HL-60 (cell line): ENCODE data around the gene SH3PXD2A.

Source experiments
- GABPA ChIP-seq: IDR thresholded peaks from 2 replicates; pipeline ENCODE4 v1.6.1; 2012; ENCODE audit warnings: low read depth
- POLR2AphosphoS5 ChIP-seq: IDR thresholded peaks from 2 replicates; pipeline ENCODE4 v1.6.1; 2012; ENCODE audit warnings: low read depth
- REST ChIP-seq: IDR thresholded peaks from 2 replicates; pipeline ENCODE4 v1.6.1; 2012; ENCODE audit warnings: low read depth; ENCODE audit not compliant: insufficient replicate concordance
- TF ChIP-seq, protein P1 (sequence below): IDR thresholded peaks from one replicate; pipeline ENCODE4 v1.5.1; 2011; ENCODE audit warnings: low read length, control low read depth, inconsistent platforms; ENCODE audit not compliant: insufficient read depth

GRCh38 chr10:103795634-103796270 is 59.6 kb downstream of the SH3PXD2A start:
- no peak for TF ChIP-seq POLR2AphosphoS5
- TF ChIP-seq, protein P1, sequence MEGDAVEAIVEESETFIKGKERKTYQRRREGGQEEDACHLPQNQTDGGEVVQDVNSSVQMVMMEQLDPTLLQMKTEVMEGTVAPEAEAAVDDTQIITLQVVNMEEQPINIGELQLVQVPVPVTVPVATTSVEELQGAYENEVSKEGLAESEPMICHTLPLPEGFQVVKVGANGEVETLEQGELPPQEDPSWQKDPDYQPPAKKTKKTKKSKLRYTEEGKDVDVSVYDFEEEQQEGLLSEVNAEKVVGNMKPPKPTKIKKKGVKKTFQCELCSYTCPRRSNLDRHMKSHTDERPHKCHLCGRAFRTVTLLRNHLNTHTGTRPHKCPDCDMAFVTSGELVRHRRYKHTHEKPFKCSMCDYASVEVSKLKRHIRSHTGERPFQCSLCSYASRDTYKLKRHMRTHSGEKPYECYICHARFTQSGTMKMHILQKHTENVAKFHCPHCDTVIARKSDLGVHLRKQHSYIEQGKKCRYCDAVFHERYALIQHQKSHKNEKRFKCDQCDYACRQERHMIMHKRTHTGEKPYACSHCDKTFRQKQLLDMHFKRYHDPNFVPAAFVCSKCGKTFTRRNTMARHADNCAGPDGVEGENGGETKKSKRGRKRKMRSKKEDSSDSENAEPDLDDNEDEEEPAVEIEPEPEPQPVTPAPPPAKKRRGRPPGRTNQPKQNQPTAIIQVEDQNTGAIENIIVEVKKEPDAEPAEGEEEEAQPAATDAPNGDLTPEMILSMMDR = no peak
- no peak for TF ChIP-seq REST
- TF ChIP-seq GABPA = no peak
